B cell (primary cell): ENCODE data around the gene GALR2. TPM values are rescaled to one million over a fixed set of nuclear protein-coding genes. Genes with fewer than 3 reads are reported as not detected.

ENCODE experiments used
- ATAC-seq: fragments of 200-7000 bp; cut with Tn5 transposase; one replicate; pipeline ENCODE4 v1.10.0; 2021; ENCODE audit warnings: low read depth, mild to moderate bottlenecking, moderate number of reproducible peaks, moderate library complexity
- CTCF ChIA-PET: fragments of 350-600 bp; sonication (Branson Sonifier 250); formaldehyde crosslinking; loops from one replicate; lab custom pipeline; 2021; ENCODE audit warnings: antibody characterized with exemption, inconsistent platforms; lab: Charles Lee
- POLR2A ChIA-PET: fragments of 350-600 bp; sonication (Branson Sonifier 250); formaldehyde crosslinking; loops from one replicate; lab custom pipeline; 2021; ENCODE audit warnings: antibody characterized with exemption; lab: Charles Lee
- DNase-seq: peaks from one replicate; pipeline ENCODE4 v3.0.0; 2013
- H2AFZ ChIP-seq: 2 replicates; pipeline ENCODE4 v1.6.1; 2012; ENCODE audit warnings: mild to moderate bottlenecking, low read depth, low read length; ENCODE audit not compliant: insufficient read depth, poor library complexity, severe bottlenecking
- H3K27ac ChIP-seq, 2 donors: 1 replicate in 1 of 2; 2 replicates in 1 of 2; pipeline ENCODE4 v1.5.1; 2012 to 2013; ENCODE audit warnings: low read length in 2 of 2, mild to moderate bottlenecking in 2 of 2, moderate library complexity in 1 of 2
- H3K27me3 ChIP-seq, 4 experiments: fragments of 200-600 bp in 1 of 4; sonication (generic) in 1 of 4; replicated peaks in 1 of 4; 1 replicate in 2 of 4; 2 replicates in 2 of 4; pipeline versions ENCODE4 v1.6.1 to v1.7.0; 2013 to 2016; ENCODE audit warnings: low read length in 3 of 4, mild to moderate bottlenecking in 2 of 4, mixed read lengths in 1 of 4, moderate library complexity in 1 of 4; ENCODE audit not compliant: insufficient read depth in 4 of 4, control insufficient read depth in 3 of 4; ENCODE audit errors: control extremely low read depth in 1 of 4
- H3K36me3 ChIP-seq, 2 experiments: replicated peaks in 1 of 2; 1 replicate in 1 of 2; 2 replicates in 1 of 2; pipeline versions ENCODE4 v1.6.1 to v1.7.1; 2013; ENCODE audit warnings: low read length in 1 of 2; ENCODE audit not compliant: insufficient read depth in 2 of 2, control insufficient read depth in 1 of 2; ENCODE audit errors: control extremely low read depth in 1 of 2, extremely low read depth in 1 of 2
- H3K4me1 ChIP-seq, 2 donors: fragments of 200-600 bp in 1 of 2; sonication (generic) in 1 of 2; 1 replicate in 1 of 2; 2 replicates in 1 of 2; pipeline versions ENCODE4 v1.5.1 to v1.6.1; 2013 to 2017; ENCODE audit warnings: low read length in 2 of 2; ENCODE audit not compliant: control insufficient read depth in 2 of 2, insufficient read depth in 2 of 2
- H3K4me2 ChIP-seq: replicated peaks from 2 replicates; pipeline ENCODE3; 2012; ENCODE audit warnings: mild to moderate bottlenecking, low read depth, low read length; ENCODE audit not compliant: poor library complexity, severe bottlenecking
- H3K4me3 ChIP-seq, 5 experiments: fragments of 200-600 bp in 1 of 5; sonication (generic) in 1 of 5; 1 replicate in 3 of 5; 2 replicates in 2 of 5; pipeline versions ENCODE4 v1.5.1 to v1.7.0; 2011 to 2016; ENCODE audit warnings: low read length in 4 of 5, mild to moderate bottlenecking in 4 of 5, low read depth in 2 of 5, control low read depth in 1 of 5, moderate library complexity in 1 of 5; ENCODE audit not compliant: insufficient read depth in 1 of 5; ENCODE audit errors: control extremely low read depth in 1 of 5, extremely low read depth in 1 of 5
- H3K79me2 ChIP-seq: fragments of 200-600 bp; sonication (generic); one replicate; pipeline ENCODE4 v1.6.0; 2016; ENCODE audit warnings: low read length; ENCODE audit not compliant: control insufficient read depth, insufficient read depth
- H3K9ac ChIP-seq: fragments of 200-600 bp; sonication (generic); 2 replicates; pipeline ENCODE4 v1.6.1; 2017; ENCODE audit warnings: mild to moderate bottlenecking, low read length, moderate library complexity
- H3K9me3 ChIP-seq, 3 donors: one replicate each; pipeline versions ENCODE4 v1.6.1 to v1.7.1; 2013; ENCODE audit warnings: low read length in 2 of 3; ENCODE audit not compliant: control insufficient read depth in 2 of 3, insufficient read depth in 1 of 3; ENCODE audit errors: control extremely low read depth in 1 of 3
- H4K20me1 ChIP-seq: 2 replicates; pipeline ENCODE4 v1.6.0; 2012; ENCODE audit warnings: mild to moderate bottlenecking, low read length; ENCODE audit not compliant: insufficient read depth, control insufficient read depth, poor library complexity, severe bottlenecking
- H3K27ac Mint-ChIP-seq: one replicate; pipeline ENCODE4 v1.8.0; 2021; ENCODE audit warnings: mixed read lengths
- H3K27me3 Mint-ChIP-seq: one replicate; pipeline ENCODE4 v1.8.0; 2021; ENCODE audit warnings: mixed read lengths
- H3K4me1 Mint-ChIP-seq: one replicate; pipeline ENCODE4 v1.8.0; 2021; ENCODE audit warnings: mixed read lengths
- H3K4me3 Mint-ChIP-seq: one replicate; pipeline ENCODE4 v1.8.0; 2021; ENCODE audit warnings: mixed read lengths
- H3K9me3 Mint-ChIP-seq: one replicate; pipeline ENCODE4 v1.8.0; 2022; ENCODE audit warnings: mixed read lengths; ENCODE audit not compliant: insufficient read depth
- CTCF ChIP-seq: fragments of 200-600 bp; IDR thresholded peaks from one replicate; pipeline ENCODE4 v1.8.0; 2022; ENCODE audit warnings: antibody characterized with exemption, mild to moderate bottlenecking
- EZH2 ChIP-seq: IDR thresholded peaks from 2 replicates; pipeline ENCODE4 v1.6.1; 2012; ENCODE audit warnings: borderline replicate concordance, low read depth, mild to moderate bottlenecking, moderate library complexity, low read length; ENCODE audit not compliant: insufficient read depth, poor library complexity, severe bottlenecking
- WGBS: methylation state at CpG from one replicate; pipeline ENCODE4 v1.1.5; 2013; ENCODE audit warnings: missing lambda C conversion rate; ENCODE audit not compliant: insufficient coverage; 5-methylcytosine and 5-hydroxymethylcytosine counted together
- intact Hi-C: fragments of 100-400 bp; cut with micrococcal nuclease; formaldehyde crosslinking; loops from one replicate; pipeline ENCODE4 v1.10.0; 2022
- polyA plus RNA-seq: library from polyadenylated mRNA; depleted of rRNA; stranded (reverse); fragments of >200 nt; gene quantifications from 2 replicates; pipeline ENCODE4 v1.2.3, GENCODE V29; 2012
- total RNA-seq, 2 donors: library from RNA; stranded (reverse); fragments of 120-200 nt in 1 of 2; gene quantifications; 1 replicate in 1 of 2; 2 replicates in 1 of 2; pipeline versions ENCODE4 v1.2.3 to v1.2.4, GENCODE V29; 2013 to 2022

GALR2 gene
- total and polyA plus RNA-seq, 2 donors (not counting 1 experiment from before 2014, with no cell fraction given) = 0.42 to 1.2 TPM

DNA sequence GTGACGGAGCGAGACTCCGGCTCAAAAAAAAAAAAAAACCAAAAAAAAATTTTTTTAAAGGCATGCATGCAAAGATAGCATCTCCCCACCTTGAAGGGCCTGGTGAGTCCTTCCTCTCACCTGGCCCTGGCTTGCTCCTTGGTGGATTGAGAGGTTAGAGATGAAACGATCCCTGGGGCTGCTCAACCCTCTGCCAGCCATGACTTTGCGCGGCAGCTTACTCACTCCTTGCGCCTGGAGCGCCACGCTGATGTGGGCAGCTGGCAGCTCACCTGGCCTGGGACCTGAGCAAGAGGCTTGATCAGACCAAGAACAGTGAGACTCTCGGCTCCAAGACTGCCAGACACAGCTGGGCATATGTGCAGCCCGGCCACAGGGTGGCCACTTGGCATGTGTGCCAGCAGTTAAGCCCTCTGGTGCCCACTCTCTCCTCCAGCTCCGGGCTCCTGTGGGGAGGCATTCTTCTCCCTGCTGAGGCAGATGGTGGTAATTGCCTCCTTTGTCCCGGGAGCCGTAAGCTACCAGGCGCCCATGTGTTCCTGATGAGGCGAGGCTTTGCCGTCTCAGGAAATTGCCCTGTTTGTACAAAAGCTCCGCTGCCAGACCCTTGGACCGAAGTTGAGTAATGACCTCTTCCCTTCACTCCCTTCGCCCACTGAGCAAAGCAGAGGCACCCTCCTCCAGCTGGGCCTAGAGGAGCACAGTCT, 42.4 kb upstream of the GALR2 start:
- H3K27me3 Mint-ChIP-seq = no peaks in the 10 kb centered on the region
- Histone ChIP-seq H4K20me1 (no peaks in the 10 kb centered on the region), H3K4me1 (peaks cover 8 to 9% of the 10 kb centered on the region in 2 donors), H3K9ac (no peak overlapping the region), H3K36me3 (no peaks in the 10 kb centered on the region), H3K9me3 (no peaks in the 10 kb centered on the region), H3K27me3 (peaks cover 0 to 2% (median 0%) of the 10 kb centered on the region in 4 experiments), H3K4me2 (no peak overlapping the region), H3K4me3 (no peak overlapping the region), H3K27ac (no peak overlapping the region), H3K79me2 (no peaks in the 10 kb centered on the region), H2AFZ (no peak overlapping the region)
- no peak overlapping the region for H3K4me3 Mint-ChIP-seq
- H3K9me3 Mint-ChIP-seq = no peaks in the 10 kb centered on the region
- ChIA-PET POLR2A (interaction anchor here (0.7 kb wide), 1 partner anchor 358 kb away, joined by 4 read pairs; no protein-coding TSS in a partner anchor), CTCF (interaction anchor here (0.7 to 0.8 kb wide), 2 partner anchors 17 to 267 kb away, joined by 3 to 5 read pairs; no protein-coding TSS in a partner anchor)
- H3K4me1 Mint-ChIP-seq = peaks cover 8% of the 10 kb centered on the region
- over 99% methylated on average over 16 of the region's 20 CpGs for WGBS
- no peak for DNase-seq
- no peak overlapping the region for H3K27ac Mint-ChIP-seq
- TF ChIP-seq EZH2 (no peak), CTCF (no peak)
- intact Hi-C loops = no loop called here
- no peak for ATAC-seq

DNA sequence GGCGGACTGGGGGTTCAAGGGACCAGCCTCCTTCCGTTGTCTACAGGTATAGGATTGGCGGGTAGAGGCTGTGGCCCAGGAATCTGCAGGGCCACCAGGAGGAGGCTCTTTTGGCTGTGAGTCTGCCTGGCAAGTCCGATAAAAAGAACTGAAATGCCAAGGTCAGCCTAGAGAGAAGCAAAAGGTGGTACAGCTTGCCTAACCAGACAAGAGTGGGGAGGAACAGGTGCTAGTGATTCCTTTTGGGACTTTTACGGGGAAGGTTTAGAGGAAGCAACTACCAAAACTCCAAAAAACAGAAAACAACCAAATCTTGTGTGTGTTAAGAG, 41.8 kb upstream of the GALR2 start:
- DNase-seq (no peak), ATAC-seq (no peak)
- H3K36me3 ChIP-seq = no peaks in the 10 kb centered on the region
- H3K4me1 ChIP-seq = peaks cover 8 to 9% of the 10 kb centered on the region in 2 donors
- no peaks in the 10 kb centered on the region for H4K20me1 ChIP-seq
- H2AFZ ChIP-seq = no peak overlapping the region
- H3K9me3 Mint-ChIP-seq = no peaks in the 10 kb centered on the region
- H3K27me3 ChIP-seq = peaks cover 0 to 2% (median 0%) of the 10 kb centered on the region in 4 experiments
- no peak overlapping the region for H3K4me2 ChIP-seq
- H3K4me1 Mint-ChIP-seq = peaks cover 8% of the 10 kb centered on the region
- no peak overlapping the region for H3K27ac ChIP-seq
- no peaks in the 10 kb centered on the region for H3K79me2 ChIP-seq
- TF ChIP-seq EZH2 (no peak), CTCF (no peak)
- H3K27me3 Mint-ChIP-seq = no peaks in the 10 kb centered on the region
- H3K4me3 ChIP-seq = no peak overlapping the region
- ChIA-PET POLR2A (no interaction called here), CTCF (interaction anchor here (0.8 kb wide), 1 partner anchor 267 kb away, joined by 3 read pairs; no protein-coding TSS in a partner anchor)
- no peaks in the 10 kb centered on the region for H3K9me3 ChIP-seq
- H3K4me3 Mint-ChIP-seq = no peak overlapping the region
- no peak overlapping the region for H3K27ac Mint-ChIP-seq
- WGBS = 100% methylated on average over 4 of the region's 5 CpGs
- intact Hi-C loops = no loop called here
- H3K9ac ChIP-seq = no peak overlapping the region
